Measurements from ENCODE around the gene FLNC.
A peak's percentile ranks its signal among the peaks of the same experiment; 100 is the strongest.

Gene FLNC

GRCh38 chr7:128879939-128880746, 49.9 kb downstream of the FLNC start:
- TF ChIP-seq CTCF (IDR thresholded peaks at IDR 0.05; ENCODE audit: low read depth, low read length) = peak; percentile 92
- H3K4me3 ChIP-seq (replicated peaks in 1 of 2; ENCODE audit: low read depth in 2 of 2, low read length in 2 of 2) = no peak overlapping the region
- DNase-seq (ENCODE audit: low read depth in 2 of 2) = peak; percentile 71 to 76

GRCh38 chr7:128880791-128881457, 50.7 kb downstream of the FLNC start:
- DNase-seq (ENCODE audit: low read depth in 2 of 2) = no peak
- H3K4me3 ChIP-seq (replicated peaks in 1 of 2; ENCODE audit: low read depth in 2 of 2, low read length in 2 of 2) = no peak overlapping the region

GRCh38 chr7:128881458-128882125, 51.4 kb downstream of the FLNC start:
- TF ChIP-seq CTCF (IDR thresholded peaks at IDR 0.05; ENCODE audit: low read depth, low read length) = no peak
- no peak overlapping the region for H3K4me3 ChIP-seq (replicated peaks in 1 of 2; ENCODE audit: low read depth in 2 of 2, low read length in 2 of 2)
- no peak for DNase-seq (ENCODE audit: low read depth in 2 of 2)

More at GRCh38 chr7:128880791-128881457, 50.7 kb downstream of the FLNC start:
- no peak for TF ChIP-seq CTCF (IDR thresholded peaks at IDR 0.05; ENCODE audit: low read depth, low read length)

GRCh38 chr7:128882134-128882533, 51.9 kb downstream of the FLNC start:
- DNase-seq (ENCODE audit: low read depth in 2 of 2) = no peak
- no peak overlapping the region for H3K4me3 ChIP-seq (replicated peaks in 1 of 2; ENCODE audit: low read depth in 2 of 2, low read length in 2 of 2)
- TF ChIP-seq CTCF (IDR thresholded peaks at IDR 0.05; ENCODE audit: low read depth, low read length) = no peak

- peak; percentile 77 for DNase-seq (ENCODE audit: low read depth in 2 of 2)
- no peak overlapping the region for H3K4me3 ChIP-seq (replicated peaks in 1 of 2; ENCODE audit: low read depth in 2 of 2, low read length in 2 of 2)
- peak; percentile 89 for TF ChIP-seq CTCF (IDR thresholded peaks at IDR 0.05; ENCODE audit: low read depth, low read length)
Observed at GRCh38 chr7:128883622-128884448, 53.6 kb downstream of the FLNC start.
